ENCODE results near the gene IL7R. TPM values are rescaled to one million over a fixed set of nuclear protein-coding genes. Genes with fewer than 3 reads are reported as not detected.

IL7R gene
- total RNA-seq, result 1 to 10 TPM in 5 of 6 experiments, under 1 TPM in 1; 0.75 to 7.4 (median 2.2) TPM
- long read RNA-seq, partial matches to known transcripts, result 0 of 1 reads
- long read RNA-seq, other reads (novel, unspliced or antisense), result 1 of 1 reads

- intact Hi-C loops (cut with DNase I), result no loop called here
- 20% methylated on average over 1 of the region's 1 CpG for WGBS (ENCODE audit: insufficient coverage, low coverage, low lambda C conversion rate, missing lambda C conversion rate)
- TF ChIP-seq CTCF (IDR thresholded peaks at IDR 0.05), result no peak
- TF ChIP-seq POLR2A (IDR thresholded peaks at IDR 0.05), result peak; percentile 33
- Histone ChIP-seq H3K27me3 (no peaks in the 10 kb centered on the region), H3K4me3 (no peak within 1 kb of the TSS), H3K36me3 (no peaks in the 10 kb centered on the region), H3K4me1 (no peaks in the 10 kb centered on the region), H3K9me3 (no peaks in the 10 kb centered on the region), H3K27ac (no peak within 1 kb of the TSS)
- DNase-seq (no peak), ATAC-seq (peak in 3 of 4 donors; percentile 48 to 69 (median 68))
Measured at GRCh38 chr5:35856765-35857351, at the start of gene IL7R. IL7R (plus strand) TSS chr5:35856891; CDS start chr5:35856978, 87 bp downstream.

GRCh38 chr5:35810601-35811000 lies 46.1 kb upstream of the IL7R start:
- Histone ChIP-seq H3K27me3 (no peaks in the 10 kb centered on the region), H3K4me1 (no peaks in the 10 kb centered on the region), H3K36me3 (no peaks in the 10 kb centered on the region), H3K27ac (no peak overlapping the region), H3K4me3 (no peak overlapping the region), H3K9me3 (no peaks in the 10 kb centered on the region)
- intact Hi-C loops (cut with DNase I), result no loop called here
- no peak for ATAC-seq
- DNase-seq, result no peak
- TF ChIP-seq POLR2A (IDR thresholded peaks at IDR 0.05) (no peak), CTCF (IDR thresholded peaks at IDR 0.05) (no peak)

GRCh38 chr5:35811108-35811741 lies 45.5 kb upstream of the IL7R start:
- Histone ChIP-seq H3K27me3 (no peaks in the 10 kb centered on the region), H3K4me1 (no peaks in the 10 kb centered on the region), H3K27ac (no peak overlapping the region), H3K9me3 (no peaks in the 10 kb centered on the region), H3K4me3 (no peak overlapping the region), H3K36me3 (no peaks in the 10 kb centered on the region)
- TF ChIP-seq POLR2A (IDR thresholded peaks at IDR 0.05) (no peak), CTCF (IDR thresholded peaks at IDR 0.05) (no peak)
- 65% methylated on average over 3 of the region's 3 CpGs for WGBS (ENCODE audit: insufficient coverage, low coverage, low lambda C conversion rate, missing lambda C conversion rate)
- no peak for DNase-seq
- intact Hi-C loops (cut with DNase I), result no loop called here
- ATAC-seq, result peak in 1 of 4 donors; percentile 12

GRCh38 chr5:35813521-35813920 lies 43.2 kb upstream of the IL7R start:
- H3K4me1 ChIP-seq, result no peaks in the 10 kb centered on the region
- no peak for ATAC-seq
- intact Hi-C loops (cut with DNase I), result no loop called here

More at GRCh38 chr5:35813521-35813920, 43.2 kb upstream of the IL7R start:
- Histone ChIP-seq H3K27ac (no peak overlapping the region), H3K4me3 (no peak overlapping the region), H3K9me3 (no peaks in the 10 kb centered on the region), H3K36me3 (no peaks in the 10 kb centered on the region), H3K27me3 (no peaks in the 10 kb centered on the region)
- DNase-seq, result no peak
- TF ChIP-seq CTCF (IDR thresholded peaks at IDR 0.05) (no peak), POLR2A (IDR thresholded peaks at IDR 0.05) (no peak)
- 63% methylated on average over 1 of the region's 1 CpG for WGBS (ENCODE audit: insufficient coverage, low coverage, low lambda C conversion rate, missing lambda C conversion rate)

Measured in right lobe of liver (tissue), 6 donors.